Measurements from ENCODE around the gene USP17L21.
"Not testable (repeated sequence)": the region's sequence is repeated elsewhere in the genome, so short reads cannot be mapped to it uniquely, and the experiment has no call there.

DNA sequence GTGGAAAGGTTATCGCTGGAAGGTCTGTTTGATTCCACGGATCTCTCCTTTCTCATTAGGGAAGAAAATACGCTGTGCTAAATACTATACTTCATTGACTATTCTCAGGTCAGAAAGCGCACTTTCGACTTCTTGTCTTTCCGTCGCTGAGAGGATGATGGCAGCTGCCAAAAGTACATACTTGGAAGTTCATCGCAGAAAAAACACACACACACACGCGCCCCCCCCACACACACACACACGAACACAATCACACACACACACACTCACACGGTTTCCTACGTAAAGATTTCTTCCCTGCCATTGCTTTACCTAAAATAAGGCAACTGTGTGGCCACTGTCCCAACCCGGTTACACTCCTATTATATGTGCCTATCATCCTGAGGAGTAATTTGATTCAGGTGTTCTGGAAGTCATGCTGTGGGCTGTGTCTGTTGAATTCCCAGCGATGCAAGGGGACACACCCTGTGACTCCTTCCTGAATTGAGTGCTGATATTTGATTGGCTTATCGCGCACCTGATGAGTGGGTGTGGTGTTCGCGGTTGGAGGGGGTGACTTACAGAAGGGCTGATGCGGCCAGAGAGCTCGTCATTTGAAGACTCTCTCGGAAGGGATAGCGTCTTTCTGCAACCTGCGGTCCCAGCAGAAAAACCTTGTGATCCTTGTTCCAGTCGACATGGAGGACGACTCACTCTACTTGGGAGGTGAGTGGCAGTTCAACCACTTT, 14.6 kb upstream of the USP17L21 start, which contains the start of gene USP17L18:
- not testable (repeated sequence) for TF ChIP-seq EZH2phosphoT487 (IDR thresholded peaks at IDR 0.05; ENCODE audit: borderline replicate concordance, low read length)
- TF ChIP-seq, protein P1, sequence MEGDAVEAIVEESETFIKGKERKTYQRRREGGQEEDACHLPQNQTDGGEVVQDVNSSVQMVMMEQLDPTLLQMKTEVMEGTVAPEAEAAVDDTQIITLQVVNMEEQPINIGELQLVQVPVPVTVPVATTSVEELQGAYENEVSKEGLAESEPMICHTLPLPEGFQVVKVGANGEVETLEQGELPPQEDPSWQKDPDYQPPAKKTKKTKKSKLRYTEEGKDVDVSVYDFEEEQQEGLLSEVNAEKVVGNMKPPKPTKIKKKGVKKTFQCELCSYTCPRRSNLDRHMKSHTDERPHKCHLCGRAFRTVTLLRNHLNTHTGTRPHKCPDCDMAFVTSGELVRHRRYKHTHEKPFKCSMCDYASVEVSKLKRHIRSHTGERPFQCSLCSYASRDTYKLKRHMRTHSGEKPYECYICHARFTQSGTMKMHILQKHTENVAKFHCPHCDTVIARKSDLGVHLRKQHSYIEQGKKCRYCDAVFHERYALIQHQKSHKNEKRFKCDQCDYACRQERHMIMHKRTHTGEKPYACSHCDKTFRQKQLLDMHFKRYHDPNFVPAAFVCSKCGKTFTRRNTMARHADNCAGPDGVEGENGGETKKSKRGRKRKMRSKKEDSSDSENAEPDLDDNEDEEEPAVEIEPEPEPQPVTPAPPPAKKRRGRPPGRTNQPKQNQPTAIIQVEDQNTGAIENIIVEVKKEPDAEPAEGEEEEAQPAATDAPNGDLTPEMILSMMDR (IDR thresholded peaks at IDR 0.05; ENCODE audit: low read depth, low read length, poor library complexity, severe bottlenecking): not testable (repeated sequence)
